ENCODE results near the gene INTU. TPM values are rescaled to one million over a fixed set of nuclear protein-coding genes. Genes with fewer than 3 reads are reported as not detected.

Gene INTU
- 1.1 to 1.7 TPM (median 1.3 TPM) in 5 replicates for total RNA-seq (2022; extraction: Qiagen RNA extraction; ENCODE audit: low read depth)

GRCh38 chr4:127632420-127633403 is at the start of gene INTU:
TSS of gene INTU (plus strand) at chr4:127632957. CDS start at chr4:127633035, 78 bp downstream.

GRCh38 chr4:127730142-127730913 is 97.6 kb downstream of the INTU start, which contains the start of gene SLC25A31:
TSS of gene SLC25A31 (plus strand) at chr4:127730400. CDS start at chr4:127730546, 146 bp downstream.

Other genes with a start within 250 kb of the INTU start
- not detected in 5 replicates for gene SLC25A31, start 97.4 kb downstream of the INTU start, total RNA-seq (2022; extraction: Qiagen RNA extraction; ENCODE audit: low read depth)
- 8.3 to 11.6 TPM (median 10.3 TPM) in 5 replicates for gene HSPA4L, start 149.4 kb downstream of the INTU start, total RNA-seq (2022; extraction: Qiagen RNA extraction; ENCODE audit: low read depth)
- 13.4 to 17.5 TPM (median 16.7 TPM) in 5 replicates for gene PLK4, start 247.9 kb downstream of the INTU start, total RNA-seq (2022; extraction: Qiagen RNA extraction; ENCODE audit: low read depth)